C4-2B (cell line): ENCODE measurements around the gene PTPRT.

Experiments
- ZFX ChIP-seq: fragments of 450-650 bp; IDR thresholded peaks from 2 replicates; pipeline ENCODE4 v1.6.1; 2017
- TF ChIP-seq, protein P1 (sequence below): fragments of 450-650 bp; conservative IDR thresholded peaks from 2 replicates; pipeline ENCODE4 v1.5.1; 2017; ENCODE audit warnings: mild to moderate bottlenecking

DNA sequence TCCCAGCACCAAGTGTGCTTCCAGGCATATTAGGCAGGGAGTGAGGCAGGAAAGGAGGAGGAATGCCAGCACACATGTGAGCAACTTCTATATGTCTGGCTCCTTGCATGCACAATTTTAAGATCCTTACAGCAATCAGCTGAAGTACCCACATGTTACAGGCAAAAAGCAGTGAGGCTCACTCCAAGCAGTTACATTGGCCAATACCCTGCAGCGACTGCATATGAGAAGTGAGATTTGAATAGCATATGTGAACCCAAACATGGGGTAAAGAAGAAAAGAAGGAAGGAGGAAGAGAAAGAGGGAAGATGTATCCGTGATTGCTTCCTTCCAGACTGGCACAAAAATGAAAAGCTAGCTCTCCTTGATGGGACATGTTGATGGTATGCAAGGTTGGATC lies 193.6 kb downstream of the PTPRT start:
- TF ChIP-seq, protein P1, sequence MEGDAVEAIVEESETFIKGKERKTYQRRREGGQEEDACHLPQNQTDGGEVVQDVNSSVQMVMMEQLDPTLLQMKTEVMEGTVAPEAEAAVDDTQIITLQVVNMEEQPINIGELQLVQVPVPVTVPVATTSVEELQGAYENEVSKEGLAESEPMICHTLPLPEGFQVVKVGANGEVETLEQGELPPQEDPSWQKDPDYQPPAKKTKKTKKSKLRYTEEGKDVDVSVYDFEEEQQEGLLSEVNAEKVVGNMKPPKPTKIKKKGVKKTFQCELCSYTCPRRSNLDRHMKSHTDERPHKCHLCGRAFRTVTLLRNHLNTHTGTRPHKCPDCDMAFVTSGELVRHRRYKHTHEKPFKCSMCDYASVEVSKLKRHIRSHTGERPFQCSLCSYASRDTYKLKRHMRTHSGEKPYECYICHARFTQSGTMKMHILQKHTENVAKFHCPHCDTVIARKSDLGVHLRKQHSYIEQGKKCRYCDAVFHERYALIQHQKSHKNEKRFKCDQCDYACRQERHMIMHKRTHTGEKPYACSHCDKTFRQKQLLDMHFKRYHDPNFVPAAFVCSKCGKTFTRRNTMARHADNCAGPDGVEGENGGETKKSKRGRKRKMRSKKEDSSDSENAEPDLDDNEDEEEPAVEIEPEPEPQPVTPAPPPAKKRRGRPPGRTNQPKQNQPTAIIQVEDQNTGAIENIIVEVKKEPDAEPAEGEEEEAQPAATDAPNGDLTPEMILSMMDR = no peak
- TF ChIP-seq ZFX = no peak
